Smooth muscle cell (in vitro differentiated cells): ENCODE measurements around the gene TLDC2. TPM values are rescaled to one million over a fixed set of nuclear protein-coding genes. Genes with fewer than 3 reads are reported as not detected.
"Not testable (repeated sequence)": the region's sequence is repeated elsewhere in the genome, so short reads cannot be mapped to it uniquely, and the experiment has no call there.

Experiments used
- DNase-seq: peaks from one replicate; lab custom pipeline; 2025; ENCODE audit not compliant: unreplicated experiment; lab: John Stamatoyannopoulos, UW
- H2AFZ ChIP-seq: fragments of 200-600 bp; sonication (generic); 2 replicates; pipeline ENCODE4 v1.6.0; 2016; ENCODE audit warnings: antibody characterized with exemption, low read depth, mild to moderate bottlenecking
- H3F3A ChIP-seq: fragments of 200-600 bp; sonication (generic); 2 replicates; pipeline ENCODE4 v1.6.0; 2017; ENCODE audit warnings: antibody characterized with exemption, low read depth
- H3K27ac ChIP-seq: fragments of 200-600 bp; sonication (generic); 2 replicates; pipeline ENCODE4 v1.5.1; 2016; ENCODE audit warnings: low read depth, mild to moderate bottlenecking
- H3K27me3 ChIP-seq: fragments of 200-600 bp; sonication (generic); 2 replicates; pipeline ENCODE4 v1.6.1; 2016; ENCODE audit warnings: low read depth, mild to moderate bottlenecking
- H3K36me3 ChIP-seq: fragments of 200-600 bp; sonication (generic); 2 replicates; pipeline ENCODE4 v1.5.1; 2016; ENCODE audit warnings: low read depth
- H3K4me1 ChIP-seq: fragments of 200-600 bp; sonication (generic); 2 replicates; pipeline ENCODE4 v1.5.1; 2016; ENCODE audit warnings: low read depth
- H3K4me2 ChIP-seq: fragments of 200-600 bp; sonication (generic); 2 replicates; pipeline ENCODE4 v1.6.0; 2016; ENCODE audit warnings: mild to moderate bottlenecking
- H3K4me3 ChIP-seq: fragments of 200-600 bp; sonication (generic); 2 replicates; pipeline ENCODE4 v1.5.1; 2016; ENCODE audit warnings: mild to moderate bottlenecking
- H3K79me2 ChIP-seq: fragments of 200-600 bp; sonication (generic); 2 replicates; pipeline ENCODE4 v1.6.0; 2016; ENCODE audit warnings: low read depth, mild to moderate bottlenecking
- H3K9ac ChIP-seq: fragments of 200-600 bp; sonication (generic); 2 replicates; pipeline ENCODE4 v1.6.0; 2016; ENCODE audit warnings: low read depth
- H3K9me3 ChIP-seq: fragments of 200-600 bp; sonication (generic); replicated peaks from 2 replicates; pipeline ENCODE4 v1.5.1; 2016; ENCODE audit warnings: low read depth
- H4K20me1 ChIP-seq: fragments of 200-600 bp; sonication (generic); 2 replicates; pipeline ENCODE4 v1.6.0; 2016; ENCODE audit warnings: low read depth
- CTCF ChIP-seq: fragments of 200-600 bp; sonication (generic); IDR thresholded peaks from 2 replicates; pipeline ENCODE4 v1.5.1; 2017; ENCODE audit warnings: borderline replicate concordance, mild to moderate bottlenecking, antibody characterized with exemption; ENCODE audit not compliant: insufficient read depth, poor library complexity, severe bottlenecking
- WGBS: methylation state at CpG from one replicate; pipeline ENCODE4 v1.1.7; 2016; ENCODE audit warnings: low lambda C conversion rate; 5-methylcytosine and 5-hydroxymethylcytosine counted together
- polyA plus RNA-seq: library from polyadenylated mRNA; unstranded; fragments of >200 nt; fragmentation: Nextera tagmentation; extraction: Ambion mirVana; gene quantifications from 2 replicates; pipeline ENCODE4 v1.2.1, GENCODE V29; 2016
- total RNA-seq: library from RNA; depleted of rRNA; stranded (reverse); fragments of >200 nt; gene quantifications from 2 replicates; pipeline ENCODE4 v1.2.3, GENCODE V29; 2014

The TLDC2 gene
- total and polyA plus RNA-seq, 2 experiments from 2014 or later, result not detected

- no peaks in the 10 kb centered on the region for H3K79me2 ChIP-seq
Observed at GRCh38 chr20:36871640-36872570, 4.0 kb upstream of the TLDC2 start.

GRCh38 chr20:36872852-36873251 lies 3.1 kb upstream of the TLDC2 start:
- no peak for TF ChIP-seq CTCF
- WGBS, result 89% methylated on average over 5 of the region's 5 CpGs
- Histone ChIP-seq H3K4me1 (no peaks in the 10 kb centered on the region), H3K4me2 (no peak overlapping the region), H2AFZ (no peak overlapping the region), H3K9ac (no peak overlapping the region), H3K27ac (no peak overlapping the region), H4K20me1 (no peaks in the 10 kb centered on the region), H3K9me3 (no peaks in the 10 kb centered on the region), H3K79me2 (no peaks in the 10 kb centered on the region), H3K4me3 (no peak overlapping the region), H3K27me3 (no peaks in the 10 kb centered on the region), H3F3A (no peaks in the 10 kb centered on the region), H3K36me3 (no peaks in the 10 kb centered on the region)
- no peak for DNase-seq

More at GRCh38 chr20:36871640-36872570, 4.0 kb upstream of the TLDC2 start:
- Histone ChIP-seq H3K36me3 (no peaks in the 10 kb centered on the region), H3K27ac (no peak overlapping the region), H3K9me3 (no peaks in the 10 kb centered on the region), H3K9ac (no peak overlapping the region), H2AFZ (no peak overlapping the region), H3K27me3 (no peaks in the 10 kb centered on the region), H3F3A (no peaks in the 10 kb centered on the region), H4K20me1 (no peaks in the 10 kb centered on the region), H3K4me2 (no peak overlapping the region), H3K4me1 (no peaks in the 10 kb centered on the region), H3K4me3 (no peak overlapping the region)
- 69% methylated on average over 16 of the region's 16 CpGs for WGBS
- TF ChIP-seq CTCF, result no peak
- DNase-seq, result no peak

- H3F3A ChIP-seq, result no peaks in the 10 kb centered on the region
- H3K79me2 ChIP-seq, result no peaks in the 10 kb centered on the region
- H3K4me1 ChIP-seq, result no peaks in the 10 kb centered on the region
- H2AFZ ChIP-seq, result no peak overlapping the region
- H3K36me3 ChIP-seq, result no peaks in the 10 kb centered on the region
- H3K4me3 ChIP-seq, result no peak overlapping the region
- H3K9ac ChIP-seq, result no peak overlapping the region
- TF ChIP-seq CTCF, result no peak
- no peak overlapping the region for H3K27ac ChIP-seq
- no peak for DNase-seq
- H3K4me2 ChIP-seq, result no peak overlapping the region
- H3K27me3 ChIP-seq, result peaks cover 3% of the 10 kb centered on the region
- no peaks in the 10 kb centered on the region for H4K20me1 ChIP-seq
- no peaks in the 10 kb centered on the region for H3K9me3 ChIP-seq
- WGBS, result 94% methylated on average over 13 of the region's 13 CpGs
Observed at GRCh38 chr20:36873498-36874189, 2.3 kb upstream of the TLDC2 start.

GRCh38 chr20:36875093-36875492 lies 845 bp upstream of the TLDC2 start:
- H3F3A ChIP-seq, H3K27me3 ChIP-seq, H2AFZ ChIP-seq, H3K4me2 ChIP-seq, H3K36me3 ChIP-seq, H3K4me3 ChIP-seq, H3K27ac ChIP-seq, H3K9me3 ChIP-seq, DNase-seq, H4K20me1 ChIP-seq, H3K9ac ChIP-seq, H3K4me1 ChIP-seq, H3K79me2 ChIP-seq: not testable (repeated sequence)
- 94% methylated on average over 5 of the region's 5 CpGs for WGBS
